ENCODE data around the gene DMC1. TPM values are rescaled to one million over a fixed set of nuclear protein-coding genes. Genes with fewer than 3 reads are reported as not detected.

Gene DMC1
- total and polyA plus RNA-seq, 10 of the 15 experiments (the other 5 are each of a cell fraction or from before 2014, with no cell fraction given) = 1.0 to 21.0 (median 4.5) TPM

DNA sequence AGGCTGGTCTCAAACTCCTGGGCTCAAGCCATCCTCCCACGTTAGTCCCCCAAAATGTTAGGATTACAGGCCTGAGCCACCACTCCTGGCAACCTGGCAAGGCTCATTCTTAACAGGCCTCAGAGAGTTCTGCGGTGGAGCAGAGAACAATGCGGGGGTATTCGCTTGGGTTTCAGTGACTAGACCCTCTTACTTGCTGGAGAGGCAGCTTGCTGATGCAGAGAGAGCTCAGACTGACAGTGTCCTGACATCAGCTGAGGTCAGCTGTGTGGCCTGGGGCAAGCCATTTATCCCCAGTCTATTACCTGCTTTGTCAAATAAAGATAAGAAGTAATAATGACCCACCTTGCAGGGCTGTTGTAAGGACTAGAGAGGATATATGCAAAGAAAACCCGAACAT, 40.3 kb upstream of the DMC1 start:
- no peaks in the 10 kb centered on the region for H4K20me1 ChIP-seq (ENCODE audit: control insufficient read depth, insufficient read depth)
- H3K27ac ChIP-seq (ENCODE audit: control insufficient read depth, insufficient read depth) = no peak overlapping the region
- H3K4me2 ChIP-seq (ENCODE audit: control insufficient read depth, insufficient read depth) = no peak overlapping the region
- ChIA-PET RAD21 (ENCODE audit: unreplicated experiment) (interaction anchor here (1.0 kb wide), 1 partner anchor 81 kb away, joined by 3 read pairs; no protein-coding TSS in a partner anchor), CTCF (no interaction called here), SMC1A (ENCODE audit: uncharacterized antibody, unreplicated experiment) (no interaction called here), POLR2A (no interaction called here)
- H3K9ac ChIP-seq (ENCODE audit: control insufficient read depth, insufficient read depth, low read length) = no peak overlapping the region
- no TSS peak for BruUV-seq (replicated peaks)
- no peak for DNase-seq (ENCODE audit: low read depth, low spot score)
- TF ChIP-seq BCL11A (IDR thresholded peaks at IDR 0.05; ENCODE audit: low read depth, low read length) = no peak
- no peak for TF ChIP-seq PAX8 (IDR thresholded peaks at IDR 0.05)
- TF ChIP-seq ESRRA (IDR thresholded peaks at IDR 0.05; ENCODE audit: low read length) = no peak
- no peak for TF ChIP-seq NR2C2 (IDR thresholded peaks at IDR 0.05; ENCODE audit: borderline replicate concordance, control insufficient read depth, insufficient read length, low read depth)
- no peak for TF ChIP-seq MYB (IDR thresholded peaks at IDR 0.05; ENCODE audit: borderline replicate concordance, low read depth, low read length)
- TF ChIP-seq, protein P1, sequence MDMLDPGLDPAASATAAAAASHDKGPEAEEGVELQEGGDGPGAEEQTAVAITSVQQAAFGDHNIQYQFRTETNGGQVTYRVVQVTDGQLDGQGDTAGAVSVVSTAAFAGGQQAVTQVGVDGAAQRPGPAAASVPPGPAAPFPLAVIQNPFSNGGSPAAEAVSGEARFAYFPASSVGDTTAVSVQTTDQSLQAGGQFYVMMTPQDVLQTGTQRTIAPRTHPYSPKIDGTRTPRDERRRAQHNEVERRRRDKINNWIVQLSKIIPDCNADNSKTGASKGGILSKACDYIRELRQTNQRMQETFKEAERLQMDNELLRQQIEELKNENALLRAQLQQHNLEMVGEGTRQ (IDR thresholded peaks at IDR 0.05; ENCODE audit: borderline replicate concordance, low read depth, low read length) = no peak
- no peak for TF ChIP-seq KLF5 (IDR thresholded peaks at IDR 0.05; ENCODE audit: partially characterized antibody)
- no peak for TF ChIP-seq ASH2L (IDR thresholded peaks at IDR 0.05; ENCODE audit: borderline replicate concordance, low read depth)
- no peaks in the 10 kb centered on the region for H3K27me3 ChIP-seq (replicated peaks in 1 of 2; ENCODE audit: control insufficient read depth in 2 of 2, insufficient read depth in 2 of 2, low read length in 1 of 2)
- H3K4me3 ChIP-seq = no peak overlapping the region
- no peaks in the 10 kb centered on the region for H3K4me1 ChIP-seq (ENCODE audit: control insufficient read depth, insufficient read depth, low read length)
- no peak overlapping the region for H2AFZ ChIP-seq (ENCODE audit: control insufficient read depth, low read depth, low read length)
- no peaks in the 10 kb centered on the region for H3K36me3 ChIP-seq (ENCODE audit: control insufficient read depth in 2 of 2, insufficient read depth in 2 of 2, low read length in 1 of 2)
- in situ Hi-C loops (cut with MboI) = no loop called here
- no peaks in the 10 kb centered on the region for H3K79me2 ChIP-seq (ENCODE audit: control insufficient read depth, insufficient read depth, low read length)
- WGBS (ENCODE audit: insufficient coverage, insufficient replicate concordance, low lambda C conversion rate, missing lambda C conversion rate) = 54% methylated on average over 5 of the region's 5 CpGs
- no peak for ATAC-seq
- no peak for FAIRE-seq
- intact Hi-C loops (cut with micrococcal nuclease; ENCODE audit: unreplicated experiment) = no loop called here
- no peaks in the 10 kb centered on the region for H3K9me3 ChIP-seq (replicated peaks; ENCODE audit: control insufficient read depth, insufficient read depth, low read length)

Measured in GM12878 (cell line).